GDM1 (cell line): ENCODE data around the gene TOM1.
"Not testable (repeated sequence)": the region's sequence is repeated elsewhere in the genome, so short reads cannot be mapped to it uniquely, and the experiment has no call there.

Experiments used
- DNase-seq: peaks from one replicate; lab custom pipeline; 2025; lab: John Stamatoyannopoulos, UW

TOM1 gene

DNA sequence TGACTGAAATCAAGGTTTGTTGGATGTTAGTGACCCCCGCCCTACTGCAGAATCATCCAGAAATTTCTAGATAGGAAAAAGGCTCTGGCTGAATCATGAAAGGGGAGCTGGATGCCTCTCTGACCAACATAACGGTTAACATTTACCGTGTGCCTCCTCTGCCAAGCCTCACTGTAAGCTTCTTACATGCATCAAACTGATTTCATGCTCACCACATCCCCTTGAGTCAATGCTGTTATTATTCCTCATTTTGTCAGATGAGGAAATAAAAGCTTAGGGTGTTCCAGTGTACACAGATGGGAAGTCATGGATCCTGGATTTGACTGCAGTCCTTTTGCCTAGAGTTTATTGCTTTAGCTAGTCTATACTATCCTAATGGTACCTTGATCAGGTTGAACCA lies 75.3 kb downstream of the TOM1 start:
- peak; percentile 29 for DNase-seq

DNA sequence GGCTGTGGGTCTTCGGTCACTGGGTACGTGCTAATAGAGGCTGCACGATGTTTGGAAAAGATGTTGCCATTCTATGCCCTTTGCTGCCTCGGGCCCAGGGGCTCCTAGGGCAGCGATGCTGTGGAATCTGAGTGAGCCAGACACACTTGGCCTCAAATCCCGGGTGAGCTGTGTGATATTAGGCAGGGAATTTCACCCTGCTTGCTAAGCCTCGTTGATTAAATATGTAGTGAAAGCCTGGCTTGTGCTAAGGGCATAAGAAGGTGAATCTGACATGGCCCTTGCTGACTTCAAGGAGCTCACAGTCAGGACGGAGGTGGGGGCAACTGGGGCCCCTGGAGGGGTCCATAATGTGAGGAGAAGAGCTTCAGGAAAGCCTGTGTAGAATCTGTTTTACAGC lies 75.8 kb downstream of the TOM1 start:
- DNase-seq, result no peak

DNA sequence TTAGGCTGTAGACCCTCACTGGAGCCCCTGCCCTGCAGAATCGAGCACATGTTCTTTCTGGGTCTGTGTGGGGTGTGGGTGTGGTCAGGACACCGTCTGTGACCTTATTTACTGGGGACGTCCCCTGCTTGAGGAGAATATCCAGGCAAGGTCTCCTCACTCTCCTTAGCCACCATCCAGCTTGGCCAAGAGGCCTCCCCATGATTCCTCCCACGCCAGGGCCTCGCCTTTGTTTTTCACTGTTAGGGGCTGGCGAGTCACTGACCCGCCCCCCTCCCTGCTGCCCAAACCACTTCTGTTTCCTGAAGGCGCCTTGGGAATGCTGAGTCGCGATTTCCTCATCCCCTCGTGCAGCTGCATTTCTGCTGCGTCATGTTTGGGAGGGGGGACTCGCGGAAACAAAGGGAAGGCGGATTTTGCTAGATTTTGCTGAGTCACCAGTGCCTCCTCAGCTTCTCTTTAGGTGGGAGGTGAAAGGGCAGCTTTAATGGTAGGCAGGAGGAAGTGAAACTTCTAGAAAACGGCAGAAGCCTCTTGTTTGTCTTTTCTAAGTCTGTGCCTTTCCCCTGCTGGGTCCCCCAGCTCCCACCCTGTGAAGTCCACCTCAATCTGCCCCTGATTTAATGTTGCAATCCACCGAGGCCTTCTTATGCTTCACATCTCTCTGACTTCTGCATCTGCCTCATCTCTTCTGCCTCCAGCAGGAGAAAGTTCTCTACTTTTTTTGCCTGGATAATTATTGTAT lies 77.2 kb downstream of the TOM1 start:
- DNase-seq, result peak; percentile 93

DNA sequence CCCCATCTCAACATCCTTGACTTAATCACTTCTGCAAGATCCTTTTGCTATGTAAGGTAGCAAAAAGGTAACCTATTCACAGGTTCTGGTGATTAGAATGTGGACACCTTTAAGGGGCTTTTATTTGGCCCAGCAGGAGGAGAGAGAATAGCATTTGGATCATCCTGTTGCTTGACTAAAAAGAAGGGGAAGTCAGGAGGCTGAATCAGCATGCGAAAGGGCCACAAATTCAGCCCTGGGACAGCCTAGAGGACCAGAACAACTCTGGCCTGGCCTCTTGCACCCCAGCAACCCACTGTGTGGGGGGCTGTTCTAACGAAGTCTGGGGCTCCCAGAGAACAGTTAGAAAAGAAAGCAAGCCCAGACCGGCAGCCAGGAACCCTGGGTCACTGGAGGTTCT lies 78.0 kb downstream of the TOM1 start:
- no peak for DNase-seq

DNA sequence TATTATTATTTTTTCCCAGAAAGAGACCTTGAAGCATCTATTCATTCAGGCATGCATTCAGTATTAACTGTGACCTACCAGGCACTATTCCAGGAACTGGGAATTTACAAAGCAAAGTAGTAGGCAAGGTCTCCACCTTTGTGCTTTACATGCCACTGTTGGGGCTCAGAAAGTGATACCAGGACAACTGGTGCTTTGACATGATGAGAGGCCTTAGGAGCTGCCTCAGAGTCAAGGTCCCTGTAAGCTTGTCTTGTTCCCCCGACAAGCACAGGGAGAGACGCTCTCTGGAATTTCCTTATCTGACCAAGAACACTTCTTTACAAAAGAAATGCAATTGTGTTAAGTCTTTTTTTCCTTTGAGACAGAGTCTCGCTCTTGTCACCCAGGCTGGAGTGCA lies 78.9 kb downstream of the TOM1 start:
- DNase-seq, result no peak

DNA sequence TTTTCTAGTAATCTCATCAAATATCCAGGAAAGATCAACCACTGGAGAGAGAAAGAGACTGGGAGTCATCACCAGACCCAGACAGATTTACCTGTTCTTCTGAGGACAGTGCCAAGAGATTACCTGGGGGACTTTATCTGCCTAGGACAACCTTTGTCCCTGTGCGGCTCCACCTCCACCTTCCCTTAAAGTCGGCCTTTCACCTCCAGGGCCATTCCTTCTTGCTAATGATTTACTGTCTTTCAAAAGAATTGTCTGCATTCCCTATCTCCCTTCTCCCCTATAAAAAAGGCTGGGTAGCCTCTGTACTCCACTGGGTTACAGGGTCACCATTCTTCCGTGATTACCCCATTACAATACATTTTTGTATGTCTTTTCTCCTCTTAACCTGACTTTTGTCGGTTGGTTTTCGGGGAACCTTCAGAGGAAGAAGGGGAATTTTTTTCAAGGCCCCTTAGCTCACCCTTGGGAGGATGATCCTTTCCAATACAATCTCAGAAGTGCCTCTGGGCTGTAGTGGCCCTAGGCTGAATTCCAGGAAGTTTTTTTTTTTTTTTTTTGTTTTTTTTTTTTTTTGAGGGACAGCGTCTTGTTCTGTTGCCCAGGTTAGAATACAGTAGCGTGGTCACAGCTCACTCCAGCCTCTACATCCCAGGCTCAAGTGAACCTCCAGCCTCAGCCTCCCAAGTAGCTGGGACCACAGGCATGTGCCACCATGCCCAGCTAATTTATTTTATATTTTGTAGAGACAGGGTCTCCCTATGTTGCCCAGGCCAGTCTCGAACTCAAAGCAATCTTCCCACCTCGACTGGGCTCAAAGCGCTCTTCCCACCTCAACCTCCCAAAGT lies 79.7 kb downstream of the TOM1 start:
- DNase-seq, result no peak

DNA sequence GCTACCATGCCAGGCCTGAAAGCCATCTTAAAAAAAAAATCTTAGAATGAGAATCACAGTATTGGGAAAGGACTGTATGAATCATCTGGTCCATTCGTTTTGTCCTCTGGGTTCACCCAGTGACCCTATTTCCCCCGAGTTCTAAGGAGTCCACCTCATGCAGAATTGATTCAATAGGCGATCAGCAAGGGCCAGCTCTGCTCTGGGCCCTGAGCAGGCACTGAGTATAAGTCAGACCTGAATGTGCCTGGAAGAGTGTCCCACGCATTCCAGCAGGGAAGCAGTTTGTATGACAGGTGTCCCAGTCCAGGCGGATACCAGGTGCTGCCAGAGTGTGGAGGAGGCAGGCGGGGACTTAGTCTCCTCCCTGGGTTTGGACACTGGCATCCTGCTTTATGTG lies 80.3 kb downstream of the TOM1 start:
- no peak for DNase-seq

DNA sequence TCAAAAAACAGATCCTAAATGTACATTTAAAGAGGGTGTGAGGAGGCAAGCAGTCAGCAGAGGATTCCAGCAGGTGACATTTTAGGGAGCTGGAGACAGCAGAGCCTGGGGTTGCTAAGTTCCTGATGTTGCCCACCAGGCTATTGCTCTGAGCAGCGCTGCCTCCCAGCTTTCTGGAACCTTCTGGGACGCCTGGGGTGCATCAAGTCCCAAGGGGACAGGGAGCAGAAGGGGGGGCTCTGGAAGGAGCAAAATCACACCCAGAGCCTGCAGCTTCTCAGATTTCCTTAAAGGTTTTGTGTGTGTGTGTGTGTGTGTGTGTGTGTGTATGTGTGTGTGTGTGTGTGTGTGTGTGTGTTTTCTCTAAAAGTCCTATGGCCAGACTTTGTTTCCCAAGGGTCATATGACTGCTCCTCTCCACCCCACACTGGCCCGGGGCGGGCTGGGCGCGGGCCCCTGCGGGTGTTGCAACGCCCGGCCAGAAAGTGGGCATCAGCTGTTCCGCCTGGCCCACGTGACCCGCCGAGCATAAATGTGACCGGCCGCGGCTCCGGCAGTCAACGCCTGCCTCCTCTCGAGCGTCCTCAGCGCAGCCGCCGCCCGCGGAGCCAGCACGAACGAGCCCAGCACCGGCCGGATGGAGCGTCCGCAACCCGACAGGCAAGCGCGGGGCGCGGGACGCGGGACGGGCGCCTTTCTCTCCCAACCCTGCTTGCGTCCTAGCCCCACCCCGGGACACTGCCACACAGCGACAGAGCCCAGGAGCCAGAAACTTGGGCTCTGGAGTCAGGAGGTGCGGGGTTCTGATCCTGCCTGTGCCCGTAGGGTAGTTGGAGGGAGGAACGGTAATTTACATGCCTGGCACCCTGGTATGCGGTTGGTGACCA lies 81.1 kb downstream of the TOM1 start, which contains the start of gene HMOX1:
HMOX1 (plus strand) TSS at position 560 of the 887 bp plus-strand sequence; CDS start at position 638, 78 bp downstream.
- DNase-seq, result no peak

DNA sequence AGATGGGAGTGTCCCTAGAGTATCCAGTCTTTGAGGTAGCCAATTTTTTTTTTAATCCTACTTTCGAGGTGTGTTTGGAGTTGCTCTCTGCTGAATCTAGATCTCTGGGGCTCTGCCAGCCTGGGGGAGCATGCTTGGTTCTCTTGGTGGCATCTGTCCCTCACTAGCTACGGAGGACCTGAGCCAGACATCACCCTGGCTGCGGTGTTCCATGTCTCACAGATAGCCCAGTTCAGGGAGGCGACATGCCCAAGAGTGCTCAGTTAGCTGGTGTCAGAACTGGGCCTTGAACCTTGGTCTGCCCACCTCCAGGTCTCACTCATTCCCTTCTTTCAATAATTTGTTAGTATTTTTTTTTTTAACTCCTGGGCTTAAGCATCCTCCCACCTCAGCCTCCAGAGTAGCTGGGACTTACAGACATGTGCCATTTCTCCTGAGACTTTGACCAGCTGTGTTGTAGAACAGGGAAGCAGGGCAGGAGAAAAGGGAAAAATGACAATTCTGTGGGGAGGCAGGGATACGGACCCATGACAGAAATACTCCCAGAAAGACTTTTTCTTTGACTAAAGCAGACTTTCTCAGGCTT lies 81.8 kb downstream of the TOM1 start:
- no peak for DNase-seq

DNA sequence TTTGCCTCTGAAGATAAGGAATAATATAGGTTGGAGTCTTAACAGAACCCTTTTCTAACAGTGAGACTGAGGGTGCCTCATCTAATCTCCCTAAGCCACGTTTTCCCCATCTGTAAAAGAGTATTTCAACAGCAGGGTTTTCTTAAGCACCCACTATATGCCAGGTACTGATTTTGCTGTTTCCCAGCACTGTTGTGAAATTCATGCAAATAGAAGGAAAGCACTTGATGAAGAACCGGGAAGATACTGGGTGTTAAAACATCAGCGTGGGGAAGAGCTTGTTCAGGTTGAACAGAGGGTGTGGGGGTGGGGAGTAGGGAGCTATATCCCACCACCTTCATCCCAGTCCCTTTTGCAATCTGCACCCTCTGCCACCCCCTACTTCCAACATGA lies 84.0 kb downstream of the TOM1 start:
- DNase-seq, result no peak

DNA sequence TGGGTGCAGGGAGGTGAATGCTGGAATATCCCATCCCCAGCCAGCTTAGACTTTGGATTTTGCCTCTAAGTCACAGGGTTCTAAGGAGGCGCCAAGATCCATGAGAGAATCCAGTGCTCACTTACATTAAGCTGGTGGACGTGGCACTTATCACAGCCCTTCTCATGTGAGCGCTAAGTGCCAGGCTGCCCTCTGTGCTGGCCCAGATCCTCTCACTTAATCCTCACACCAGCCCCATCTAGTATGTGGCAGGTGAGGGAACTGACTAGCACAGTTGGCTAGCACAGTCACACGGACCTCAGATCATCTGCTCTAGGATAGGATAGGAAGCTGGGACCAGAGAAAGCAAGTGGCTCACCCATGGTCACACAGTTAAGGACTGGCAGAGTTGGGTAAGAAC lies 84.8 kb downstream of the TOM1 start:
- no peak for DNase-seq

DNA sequence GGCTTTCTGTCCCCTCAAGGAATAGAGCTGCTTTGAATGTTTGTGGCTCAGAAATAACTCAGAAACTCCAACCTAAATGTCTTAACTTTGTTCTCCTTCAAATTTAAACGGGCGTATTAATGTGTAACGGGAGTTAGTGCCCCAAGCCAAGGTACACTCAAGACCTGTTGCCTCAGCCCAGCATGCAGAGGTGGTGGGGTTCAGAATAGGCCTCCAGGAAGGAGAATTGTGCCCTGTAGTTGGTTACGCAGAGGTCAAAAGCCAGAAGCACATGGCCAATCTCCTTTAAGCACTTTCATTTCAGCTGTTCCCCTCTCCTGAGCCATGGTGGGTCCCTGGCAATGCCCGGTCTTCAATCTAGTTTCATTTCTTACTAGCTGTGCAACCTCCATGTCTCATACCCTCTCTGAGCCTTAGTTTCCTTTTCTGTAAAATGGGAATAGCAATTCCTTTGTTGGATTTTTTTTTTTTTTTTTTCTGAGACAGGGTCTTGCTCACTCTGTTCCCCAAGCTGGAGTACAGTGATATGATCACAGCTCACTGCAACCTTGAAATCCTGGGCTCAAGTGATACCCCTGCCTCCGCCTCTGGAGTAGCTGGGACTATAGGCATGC lies 85.4 kb downstream of the TOM1 start:
- DNase-seq, result no peak

DNA sequence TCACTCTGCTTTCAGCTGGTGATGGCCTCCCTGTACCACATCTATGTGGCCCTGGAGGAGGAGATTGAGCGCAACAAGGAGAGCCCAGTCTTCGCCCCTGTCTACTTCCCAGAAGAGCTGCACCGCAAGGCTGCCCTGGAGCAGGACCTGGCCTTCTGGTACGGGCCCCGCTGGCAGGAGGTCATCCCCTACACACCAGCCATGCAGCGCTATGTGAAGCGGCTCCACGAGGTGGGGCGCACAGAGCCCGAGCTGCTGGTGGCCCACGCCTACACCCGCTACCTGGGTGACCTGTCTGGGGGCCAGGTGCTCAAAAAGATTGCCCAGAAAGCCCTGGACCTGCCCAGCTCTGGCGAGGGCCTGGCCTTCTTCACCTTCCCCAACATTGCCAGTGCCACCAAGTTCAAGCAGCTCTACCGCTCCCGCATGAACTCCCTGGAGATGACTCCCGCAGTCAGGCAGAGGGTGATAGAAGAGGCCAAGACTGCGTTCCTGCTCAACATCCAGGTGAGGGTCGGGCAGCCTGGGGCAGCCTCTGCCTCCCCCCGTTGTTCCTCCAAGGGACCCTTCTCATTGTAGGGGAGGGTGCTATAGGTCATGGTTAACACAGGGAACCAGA lies 87.1 kb downstream of the TOM1 start:
- no peak for DNase-seq

DNA sequence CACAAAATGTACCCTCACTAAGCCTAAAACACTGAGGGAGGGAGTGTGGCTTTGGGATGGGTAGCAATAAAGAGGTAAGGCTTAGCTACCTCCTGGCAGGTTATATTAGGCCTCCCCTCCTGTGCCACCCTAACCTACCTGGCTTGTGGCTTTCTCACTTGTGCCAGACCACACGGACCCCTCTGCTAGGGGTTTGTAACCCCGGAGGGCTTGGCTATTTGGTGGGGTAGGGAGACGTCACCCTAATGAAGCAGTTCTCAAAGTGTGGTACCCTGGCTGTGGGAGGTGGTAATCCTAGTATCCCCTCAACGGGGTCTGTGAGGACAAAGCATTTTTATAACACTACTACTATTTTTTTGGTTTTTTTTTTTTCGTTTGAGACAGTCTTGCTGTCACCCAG lies 91.2 kb downstream of the TOM1 start:
- no peak for DNase-seq

DNA sequence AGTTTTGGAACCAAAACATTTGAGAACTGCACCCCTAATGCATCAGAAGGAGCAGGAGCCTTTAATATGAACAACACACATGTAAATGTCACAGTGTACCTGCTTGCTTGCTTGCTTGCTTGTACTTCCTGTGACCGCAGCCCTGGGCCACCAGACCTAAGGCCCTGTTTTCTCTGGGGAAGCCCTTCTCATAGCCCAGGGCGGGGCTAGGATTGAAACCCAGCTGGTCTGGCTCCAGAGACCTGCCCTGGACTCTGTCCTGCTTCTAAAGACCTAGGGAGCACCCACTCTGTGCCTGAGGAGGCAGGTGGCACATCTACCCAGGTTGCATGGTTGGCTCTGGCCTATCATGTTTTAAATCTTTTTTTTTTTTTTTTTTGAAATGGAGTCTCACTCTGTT lies 92.7 kb downstream of the TOM1 start:
- DNase-seq, result no peak

DNA sequence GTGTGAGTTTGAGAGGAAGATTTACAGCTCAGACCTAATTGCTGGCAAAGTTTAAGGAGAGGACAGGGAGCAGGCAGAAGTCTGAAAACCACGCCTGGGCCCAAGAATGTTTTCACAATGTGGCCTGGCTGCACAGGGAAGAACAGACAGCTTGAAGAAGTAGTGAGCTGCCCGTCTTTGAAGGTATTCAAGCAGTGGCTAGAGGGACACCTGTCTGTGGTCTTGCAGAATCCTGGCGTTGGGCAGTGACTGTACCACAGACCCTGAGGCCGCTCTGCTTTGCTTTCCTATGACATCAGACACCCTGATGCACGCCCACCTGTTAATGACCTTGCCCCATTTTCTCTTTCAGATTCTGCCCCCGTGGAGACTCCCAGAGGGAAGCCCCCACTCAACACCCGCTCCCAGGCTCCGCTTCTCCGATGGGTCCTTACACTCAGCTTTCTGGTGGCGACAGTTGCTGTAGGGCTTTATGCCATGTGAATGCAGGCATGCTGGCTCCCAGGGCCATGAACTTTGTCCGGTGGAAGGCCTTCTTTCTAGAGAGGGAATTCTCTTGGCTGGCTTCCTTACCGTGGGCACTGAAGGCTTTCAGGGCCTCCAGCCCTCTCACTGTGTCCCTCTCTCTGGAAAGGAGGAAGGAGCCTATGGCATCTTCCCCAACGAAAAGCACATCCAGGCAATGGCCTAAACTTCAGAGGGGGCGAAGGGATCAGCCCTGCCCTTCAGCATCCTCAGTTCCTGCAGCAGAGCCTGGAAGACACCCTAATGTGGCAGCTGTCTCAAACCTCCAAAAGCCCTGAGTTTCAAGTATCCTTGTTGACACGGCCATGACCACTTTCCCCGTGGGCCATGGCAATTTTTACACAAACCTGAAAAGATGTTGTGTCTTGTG lies 93.7 kb downstream of the TOM1 start:
- DNase-seq, result no peak

DNA sequence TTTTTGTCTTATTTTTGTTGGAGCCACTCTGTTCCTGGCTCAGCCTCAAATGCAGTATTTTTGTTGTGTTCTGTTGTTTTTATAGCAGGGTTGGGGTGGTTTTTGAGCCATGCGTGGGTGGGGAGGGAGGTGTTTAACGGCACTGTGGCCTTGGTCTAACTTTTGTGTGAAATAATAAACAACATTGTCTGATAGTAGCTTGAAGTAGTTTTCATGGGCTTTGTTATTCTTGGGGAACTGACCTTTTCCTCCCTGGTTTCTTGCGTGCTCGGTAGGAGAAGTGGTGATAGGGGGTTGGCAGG lies 94.3 kb downstream of the TOM1 start:
- no peak for DNase-seq

DNA sequence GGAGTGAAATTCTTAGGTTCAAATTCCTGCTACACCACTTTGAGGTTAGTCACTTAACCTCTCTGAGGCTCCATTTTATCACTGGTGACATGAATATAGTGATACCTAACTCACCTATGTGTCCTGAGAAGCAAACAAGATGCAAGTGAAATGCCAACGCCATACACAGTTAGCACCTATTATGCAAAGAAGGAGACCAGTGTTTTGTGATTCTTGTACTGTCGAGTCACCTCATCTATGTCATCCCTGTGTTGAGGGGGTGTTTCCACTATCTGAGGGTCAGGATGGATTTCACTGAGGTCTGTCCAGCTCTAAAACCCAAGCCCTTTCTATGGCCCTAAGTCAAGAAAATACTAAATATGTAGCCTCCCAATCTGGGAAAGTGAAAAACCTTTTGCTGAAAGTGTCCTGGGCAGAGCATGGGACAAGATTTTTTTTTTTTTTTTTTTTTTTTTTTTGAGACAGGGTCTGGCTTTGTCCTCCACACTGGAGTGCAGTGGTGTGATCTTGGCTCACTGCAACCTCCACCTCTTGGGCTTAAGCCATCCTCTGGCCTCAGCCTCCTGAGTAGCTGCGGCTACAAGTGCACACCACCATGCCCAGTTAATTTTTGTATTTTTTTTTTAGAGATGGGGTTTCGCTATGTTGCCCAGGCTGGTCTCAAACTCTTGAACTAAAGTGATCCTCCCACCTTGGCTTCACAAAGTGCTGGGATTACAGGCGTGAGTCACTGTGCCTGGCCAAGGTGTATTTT lies 95.3 kb downstream of the TOM1 start:
- no peak for DNase-seq

DNA sequence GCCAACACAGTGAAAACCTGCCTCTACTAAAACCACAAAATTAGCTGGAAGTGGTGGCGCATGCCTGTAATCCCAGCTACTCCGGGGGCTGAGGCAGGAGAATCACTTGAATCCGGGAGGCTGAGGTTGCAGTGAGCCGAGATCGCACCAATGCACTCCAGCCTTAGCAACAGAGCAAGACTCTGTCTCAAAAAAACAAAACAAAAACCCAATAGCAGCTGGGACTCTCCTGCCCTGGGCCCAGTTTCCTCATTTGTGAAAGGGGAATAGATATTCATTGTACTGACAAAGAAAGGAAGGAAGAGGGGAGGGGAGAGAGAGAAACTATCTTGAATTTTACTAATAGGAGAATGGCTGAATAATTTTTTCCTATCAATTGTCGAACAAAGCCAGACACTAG lies 96.9 kb downstream of the TOM1 start:
- not testable (repeated sequence) for DNase-seq
